Mesodermal cell (in vitro differentiated cells): ENCODE measurements around the gene SMPDL3B.

Source experiments
- H3K27ac ChIP-seq: 2 replicates; pipeline ENCODE4 v1.7.0; 2013; ENCODE audit warnings: mild to moderate bottlenecking, low read depth, low read length, moderate library complexity; ENCODE audit not compliant: severe bottlenecking
- H3K36me3 ChIP-seq: 2 replicates; pipeline ENCODE4 v1.7.1; 2013; ENCODE audit warnings: mild to moderate bottlenecking, low read length, moderate library complexity; ENCODE audit not compliant: control insufficient read depth, insufficient read depth
- H3K4me1 ChIP-seq: one replicate; pipeline ENCODE4 v1.7.1; 2013; ENCODE audit warnings: mild to moderate bottlenecking, low read length; ENCODE audit not compliant: insufficient read depth, control insufficient read depth, poor library complexity, severe bottlenecking
- H3K4me3 ChIP-seq: 2 replicates; pipeline ENCODE4 v1.7.0; 2013; ENCODE audit warnings: low read length, control low read depth, mild to moderate bottlenecking; ENCODE audit not compliant: insufficient read depth, poor library complexity, severe bottlenecking; ENCODE audit errors: extremely low read depth
- H3K9me3 ChIP-seq: 2 replicates; pipeline ENCODE4 v1.7.1; 2013; ENCODE audit warnings: mild to moderate bottlenecking, low read length, moderate library complexity; ENCODE audit not compliant: control insufficient read depth
- WGBS, 2 experiments: methylation state at CpG; one replicate each; pipeline ENCODE4 v1.1.5; 2013; ENCODE audit warnings: missing lambda C conversion rate in 2 of 2; ENCODE audit not compliant: insufficient coverage in 2 of 2; 5-methylcytosine and 5-hydroxymethylcytosine counted together

SMPDL3B gene

DNA sequence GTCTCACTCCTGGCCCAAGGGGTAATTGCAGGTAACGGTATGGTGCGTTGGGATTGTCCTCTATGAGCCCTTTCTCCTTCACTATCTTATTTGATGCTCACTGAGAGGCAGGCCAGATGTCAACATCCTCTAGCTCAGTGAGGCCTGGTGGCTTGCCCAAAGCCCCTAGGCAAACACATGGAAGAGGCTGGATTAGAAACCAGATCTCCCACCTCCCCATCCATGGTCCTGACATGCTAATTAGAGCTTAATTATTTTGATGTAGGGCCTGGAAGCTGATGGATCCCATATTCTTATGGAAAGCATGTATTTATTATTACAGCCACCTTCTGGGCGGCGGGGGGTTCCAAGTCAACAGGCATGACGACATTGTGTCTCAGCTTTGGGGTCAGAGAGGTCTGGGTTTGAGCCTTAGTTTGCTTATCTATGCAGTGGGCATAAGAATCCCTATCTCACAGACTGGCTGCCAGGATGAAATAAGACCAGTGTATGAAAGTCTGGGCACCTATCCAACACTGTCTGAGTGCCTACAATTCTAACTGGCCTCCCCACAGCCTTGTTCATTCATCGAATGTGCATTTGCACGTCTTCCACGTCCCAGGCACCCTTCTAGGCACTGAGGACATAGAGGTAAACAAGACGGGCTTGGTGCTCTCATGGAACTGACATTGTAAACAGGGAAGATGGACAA is 6.2 kb downstream of the SMPDL3B start:
- Histone ChIP-seq H3K36me3 (no peaks in the 10 kb centered on the region), H3K27ac (no peak overlapping the region), H3K4me1 (no peaks in the 10 kb centered on the region), H3K9me3 (no peaks in the 10 kb centered on the region), H3K4me3 (no peak overlapping the region)
- 90 to 96% methylated on average over 6 of the region's 9 CpGs for WGBS, 2 experiments

DNA sequence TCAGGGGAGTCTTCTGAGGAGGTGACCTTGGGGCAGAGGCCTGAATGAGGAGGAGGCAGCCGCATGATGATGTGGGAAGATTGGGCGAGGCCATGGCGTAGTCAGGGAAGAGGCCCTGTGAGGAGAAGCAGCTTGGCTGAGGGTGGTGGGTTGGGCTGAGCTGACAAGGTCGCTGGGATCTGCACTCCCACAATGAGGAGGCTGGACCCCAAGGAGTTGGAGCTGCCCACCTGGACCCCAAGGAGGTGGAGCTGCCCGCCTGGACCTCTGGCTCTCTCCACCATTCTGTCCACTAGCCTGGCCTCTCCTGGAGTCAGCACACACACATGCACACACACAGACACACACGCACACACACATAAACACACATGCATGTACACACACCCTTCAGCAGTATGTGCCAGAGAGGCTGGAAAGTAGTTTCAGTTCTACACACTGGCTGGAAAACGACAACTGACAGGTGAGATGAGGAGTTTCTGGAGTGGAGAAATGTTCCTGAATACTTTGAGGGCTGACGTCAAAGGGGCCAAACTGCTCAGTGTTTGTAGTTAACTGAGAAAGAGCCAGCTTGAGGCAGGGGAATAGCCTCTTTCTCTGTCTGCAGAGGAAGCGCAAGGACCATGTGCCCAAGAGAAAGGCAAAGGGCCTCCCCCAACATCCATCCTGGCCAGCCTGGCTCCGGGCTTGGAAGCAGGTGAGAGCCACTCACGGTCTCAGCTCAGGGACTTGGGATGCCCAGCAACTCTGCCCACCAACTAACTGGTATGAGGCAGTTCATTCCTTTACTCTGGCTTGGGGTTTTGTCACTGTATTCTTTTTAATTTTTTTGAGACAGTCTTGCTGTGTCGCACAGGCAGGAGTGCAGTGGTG is 7.1 kb downstream of the SMPDL3B start:
- Histone ChIP-seq H3K9me3 (no peaks in the 10 kb centered on the region), H3K4me1 (no peaks in the 10 kb centered on the region), H3K27ac (no peak overlapping the region), H3K4me3 (no peak overlapping the region), H3K36me3 (no peaks in the 10 kb centered on the region)
- 92 to 93% methylated on average over 8 to 10 of the region's 12 CpGs for WGBS, 2 experiments

DNA sequence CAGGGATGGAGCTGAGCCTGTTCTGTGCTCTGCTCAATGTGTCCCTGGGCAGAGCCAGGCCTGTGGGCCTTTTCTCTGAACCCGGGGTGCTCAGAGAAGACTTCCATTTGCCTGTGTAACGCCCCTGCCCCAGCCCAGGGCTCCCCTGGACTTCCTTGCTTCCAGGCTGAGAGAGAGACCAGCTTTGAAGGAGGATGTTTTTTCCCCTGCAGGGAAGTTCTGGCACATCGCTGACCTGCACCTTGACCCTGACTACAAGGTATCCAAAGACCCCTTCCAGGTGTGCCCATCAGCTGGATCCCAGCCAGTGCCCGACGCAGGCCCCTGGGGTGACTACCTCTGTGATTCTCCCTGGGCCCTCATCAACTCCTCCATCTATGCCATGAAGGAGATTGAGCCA is 10.2 kb downstream of the SMPDL3B start:
- Histone ChIP-seq H3K4me3 (no peak overlapping the region), H3K36me3 (no peaks in the 10 kb centered on the region), H3K4me1 (no peaks in the 10 kb centered on the region), H3K9me3 (no peaks in the 10 kb centered on the region), H3K27ac (no peak overlapping the region)
- WGBS, 2 experiments = 100% methylated on average over 3 to 4 of the region's 5 CpGs

DNA sequence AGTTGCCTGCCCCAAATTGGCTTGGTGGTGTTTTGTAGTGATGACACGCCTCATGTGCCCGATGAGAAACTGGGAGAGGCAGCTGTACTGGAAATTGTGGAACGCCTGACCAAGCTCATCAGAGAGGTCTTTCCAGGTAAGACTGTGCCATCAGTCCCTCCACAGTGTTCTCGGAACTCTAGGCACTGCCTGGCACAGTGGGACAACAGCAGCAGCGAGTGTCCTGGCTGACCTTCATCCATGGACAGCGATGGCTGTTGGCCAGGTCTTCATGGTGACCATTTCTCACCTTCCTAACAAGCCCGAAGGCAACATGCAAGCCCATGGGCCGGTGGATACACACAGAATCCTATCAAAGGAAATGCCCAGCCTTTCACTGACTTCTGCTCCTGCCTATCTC is 14.2 kb downstream of the SMPDL3B start:
- no peak overlapping the region for H3K27ac ChIP-seq
- no peak overlapping the region for H3K4me3 ChIP-seq
- H3K4me1 ChIP-seq = no peaks in the 10 kb centered on the region
- no peaks in the 10 kb centered on the region for H3K36me3 ChIP-seq
- WGBS, 2 experiments = 96% methylated on average over 6 of the region's 8 CpGs
- no peaks in the 10 kb centered on the region for H3K9me3 ChIP-seq

DNA sequence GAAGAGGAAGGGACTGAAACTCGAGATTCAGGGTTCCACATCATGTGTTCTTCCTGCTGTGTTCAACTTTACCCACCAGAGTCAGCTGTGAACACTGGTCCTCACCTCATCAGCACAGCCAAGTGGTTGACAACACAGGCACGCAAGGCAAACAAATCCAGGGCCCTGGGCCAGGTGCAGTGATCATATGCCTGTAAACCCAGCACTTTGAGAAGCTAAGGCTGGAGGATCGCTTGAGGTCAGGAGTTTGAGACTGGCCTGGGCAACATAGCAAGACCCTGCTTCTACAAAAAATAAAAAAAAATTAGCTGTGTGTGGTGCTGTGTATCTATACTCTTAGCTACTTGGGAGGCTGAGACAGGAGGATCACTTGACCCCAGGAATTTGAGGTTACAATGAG is 16.6 kb downstream of the SMPDL3B start:
- Histone ChIP-seq H3K36me3 (no peaks in the 10 kb centered on the region), H3K9me3 (no peaks in the 10 kb centered on the region), H3K27ac (no peak overlapping the region), H3K4me3 (no peak overlapping the region), H3K4me1 (no peaks in the 10 kb centered on the region)
- WGBS, 2 experiments = 87 to 100% methylated on average over 1 to 3 of the region's 3 CpGs

DNA sequence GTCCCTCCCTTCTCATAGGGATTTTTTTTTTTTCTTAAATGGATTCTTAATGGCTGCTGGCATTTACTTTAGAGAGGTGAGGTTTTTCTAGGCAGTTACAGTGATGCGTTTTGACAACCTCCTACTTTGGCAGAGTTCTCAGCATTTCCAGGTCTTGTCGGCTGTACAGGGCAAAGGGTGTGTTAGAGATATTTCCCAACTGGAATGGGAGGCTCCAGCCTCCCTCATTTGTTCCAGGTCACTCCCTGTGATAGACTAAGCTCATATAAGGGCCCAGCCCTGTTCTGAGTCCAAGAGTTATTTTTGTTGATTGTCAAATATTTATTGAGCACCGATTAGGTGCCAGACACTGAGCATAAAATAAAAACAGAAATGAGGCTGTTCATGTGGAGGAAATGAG is 17.3 kb downstream of the SMPDL3B start:
- H3K9me3 ChIP-seq = no peaks in the 10 kb centered on the region
- H3K27ac ChIP-seq = no peak overlapping the region
- H3K4me1 ChIP-seq = no peaks in the 10 kb centered on the region
- no peak overlapping the region for H3K4me3 ChIP-seq
- no peaks in the 10 kb centered on the region for H3K36me3 ChIP-seq
- WGBS, 2 experiments = 96 to 100% methylated on average over 2 to 3 of the region's 3 CpGs

DNA sequence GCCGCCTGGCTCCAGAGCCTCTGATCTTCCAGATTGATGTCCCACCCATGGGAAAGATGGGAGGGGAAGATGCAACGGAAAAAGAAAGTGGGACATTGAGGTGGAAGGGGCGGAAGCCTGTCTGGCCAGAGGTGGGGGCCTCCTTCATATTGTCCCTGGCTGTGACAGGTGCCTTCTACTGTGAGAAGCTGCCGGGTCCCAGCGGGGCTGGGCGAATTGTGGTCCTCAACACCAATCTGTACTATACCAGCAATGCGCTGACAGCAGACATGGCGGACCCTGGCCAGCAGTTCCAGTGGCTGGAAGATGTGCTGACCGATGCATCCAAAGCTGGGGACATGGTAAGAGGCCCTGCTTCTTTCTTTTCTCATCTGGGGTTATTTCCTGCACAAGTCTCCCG is 19.4 kb downstream of the SMPDL3B start:
- H3K4me1 ChIP-seq = no peaks in the 10 kb centered on the region
- no peak overlapping the region for H3K4me3 ChIP-seq
- H3K36me3 ChIP-seq = no peaks in the 10 kb centered on the region
- H3K27ac ChIP-seq = no peak overlapping the region
- whole genome bisulfite sequencing, 2 experiments = 80 to 94% methylated on average over 6 to 9 of the region's 10 CpGs
- no peaks in the 10 kb centered on the region for H3K9me3 ChIP-seq

DNA sequence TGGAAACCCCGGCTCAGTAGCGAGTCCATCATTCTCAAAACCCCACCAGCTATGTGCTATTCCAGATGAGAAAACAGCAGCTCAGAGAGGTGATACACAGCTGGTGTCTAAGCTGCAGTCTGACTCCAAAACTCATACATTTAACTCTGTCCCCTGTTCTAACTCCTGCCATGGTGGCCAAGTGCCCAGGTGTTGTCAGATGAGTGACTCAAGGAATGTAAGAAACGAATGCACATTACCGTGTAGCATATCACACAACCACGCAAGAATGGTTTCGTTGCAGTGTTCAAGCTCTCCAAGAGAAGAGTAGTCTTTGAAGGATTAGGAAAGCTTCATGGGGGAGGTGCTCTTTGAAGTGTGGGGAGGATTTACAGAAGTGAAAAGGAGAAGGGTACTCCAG is 20.3 kb downstream of the SMPDL3B start:
- no peak overlapping the region for H3K27ac ChIP-seq
- H3K4me1 ChIP-seq = no peaks in the 10 kb centered on the region
- no peaks in the 10 kb centered on the region for H3K9me3 ChIP-seq
- H3K36me3 ChIP-seq = no peaks in the 10 kb centered on the region
- WGBS, 2 experiments = 91 to 97% methylated on average over 6 of the region's 6 CpGs
- no peak overlapping the region for H3K4me3 ChIP-seq

DNA sequence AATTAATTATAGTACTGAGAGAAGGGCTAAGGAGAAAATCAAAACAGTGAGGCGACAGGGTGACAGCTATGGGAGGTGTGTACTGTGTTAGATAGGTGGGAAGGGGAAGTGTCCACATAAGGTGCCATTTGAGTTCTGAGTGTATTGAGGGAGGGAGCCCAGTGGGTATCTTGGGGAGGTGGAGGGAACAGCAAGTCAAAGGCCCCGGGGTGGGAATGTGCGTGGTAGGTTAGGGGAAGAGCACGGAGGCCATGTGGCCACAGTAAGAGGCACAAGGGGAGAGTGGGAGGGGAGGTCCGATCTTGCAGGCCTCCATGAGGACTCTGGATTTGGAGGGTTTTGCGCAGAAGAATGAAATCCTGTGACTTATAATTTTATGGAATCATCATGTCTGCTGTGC is 22.0 kb downstream of the SMPDL3B start:
- WGBS, 2 experiments = 83 to 88% methylated on average over 6 of the region's 6 CpGs
- H3K4me3 ChIP-seq = no peak overlapping the region

DNA sequence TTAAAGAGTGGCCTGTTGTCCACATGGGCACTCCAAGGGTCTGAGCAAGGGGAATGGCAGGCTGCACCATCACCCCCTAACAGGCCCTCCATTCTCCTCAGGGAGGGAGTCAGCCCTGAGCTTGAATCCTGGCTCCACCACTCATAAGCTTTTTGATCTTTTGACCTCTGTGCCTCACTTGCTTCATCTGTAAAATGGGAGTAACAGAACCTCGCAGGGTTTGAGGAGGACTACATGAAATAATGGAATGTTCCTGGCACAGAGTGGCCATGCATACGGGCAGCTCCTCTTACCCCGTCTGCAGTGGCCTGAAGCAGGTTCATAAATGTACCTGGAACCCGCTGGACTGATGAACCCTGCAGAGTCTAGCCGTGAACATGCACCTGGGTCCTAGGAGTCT is 22.9 kb downstream of the SMPDL3B start:
- 95 to 99% methylated on average over 3 to 4 of the region's 5 CpGs for WGBS, 2 experiments
- no peak overlapping the region for H3K4me3 ChIP-seq
- H3K9me3 ChIP-seq = no peaks in the 10 kb centered on the region
- H3K27ac ChIP-seq = no peak overlapping the region
- no peaks in the 10 kb centered on the region for H3K4me1 ChIP-seq
- H3K36me3 ChIP-seq = no peaks in the 10 kb centered on the region

More for the DNA sequence above, 22.0 kb downstream of the SMPDL3B start:
- Histone ChIP-seq H3K36me3 (no peaks in the 10 kb centered on the region), H3K9me3 (no peaks in the 10 kb centered on the region), H3K27ac (no peak overlapping the region), H3K4me1 (no peaks in the 10 kb centered on the region)

DNA sequence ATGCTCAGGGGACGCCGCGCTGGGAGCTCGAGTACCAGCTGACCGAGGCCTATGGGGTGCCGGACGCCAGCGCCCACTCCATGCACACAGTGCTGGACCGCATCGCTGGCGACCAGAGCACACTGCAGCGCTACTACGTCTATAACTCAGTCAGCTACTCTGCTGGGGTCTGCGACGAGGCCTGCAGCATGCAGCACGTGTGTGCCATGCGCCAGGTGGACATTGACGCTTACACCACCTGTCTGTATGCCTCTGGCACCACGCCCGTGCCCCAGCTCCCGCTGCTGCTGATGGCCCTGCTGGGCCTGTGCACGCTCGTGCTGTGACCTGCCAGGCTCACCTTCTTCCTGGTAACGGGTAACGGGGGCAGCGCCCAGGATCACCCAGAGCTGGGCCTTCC is 23.7 kb downstream of the SMPDL3B start:
- Histone ChIP-seq H3K4me3 (no peak overlapping the region), H3K9me3 (no peaks in the 10 kb centered on the region), H3K4me1 (no peaks in the 10 kb centered on the region), H3K36me3 (peaks cover 3% of the 10 kb centered on the region), H3K27ac (no peak overlapping the region)
- 98% methylated on average over 26 of the region's 26 CpGs for WGBS, 2 experiments
